Uterus (tissue), 4 donors: ENCODE results near the gene GNB2. TPM values are rescaled to one million over a fixed set of nuclear protein-coding genes. Genes with fewer than 3 reads are reported as not detected.

Source experiments
- DNase-seq, 2 donors: peaks; one replicate each; pipeline ENCODE4 v3.0.0-alpha.2; 2019 to 2020
- H3K27ac ChIP-seq, 2 donors: fragments of 200-600 bp; sonication (generic); 1 replicate in 1 of 2; 2 replicates in 1 of 2; pipeline ENCODE4 v1.5.1; 2016 to 2018
- H3K27me3 ChIP-seq, 2 donors: fragments of 200-600 bp; sonication (generic); one replicate each; pipeline ENCODE4 v1.5.1; 2018 to 2019; ENCODE audit warnings: control low read depth in 1 of 2
- H3K36me3 ChIP-seq, 2 donors: fragments of 200-600 bp; sonication (generic); one replicate each; pipeline ENCODE4 v1.5.1; 2019; ENCODE audit warnings: control low read depth in 1 of 2
- H3K4me1 ChIP-seq, 2 donors: fragments of 200-600 bp; sonication (generic); one replicate each; pipeline ENCODE4 v1.5.1; 2018 to 2019; ENCODE audit warnings: control low read depth in 1 of 2
- H3K4me3 ChIP-seq, 2 donors: fragments of 200-600 bp; sonication (generic); 1 replicate in 1 of 2; 2 replicates in 1 of 2; pipeline ENCODE4 v1.5.1; 2018 to 2019; ENCODE audit warnings: mild to moderate bottlenecking in 1 of 2
- H3K9me3 ChIP-seq, 2 donors: fragments of 200-600 bp; sonication (generic); one replicate each; pipeline ENCODE4 v1.5.1; 2019; ENCODE audit warnings: control low read depth in 1 of 2
- CTCF ChIP-seq, 4 experiments: fragments of 200-600 bp in 2 of 4; fragments of 450-650 bp in 2 of 4; sonication (generic) in 2 of 4; IDR thresholded peaks; one replicate each; pipeline ENCODE4 v1.5.1; 2016 to 2019; ENCODE audit warnings: antibody characterized with exemption in 4 of 4, mild to moderate bottlenecking in 2 of 4, moderate library complexity in 1 of 4
- POLR2A ChIP-seq, 2 donors: fragments of 450-650 bp; IDR thresholded peaks; one replicate each; pipeline ENCODE4 v1.6.1; 2016; ENCODE audit warnings: antibody characterized with exemption in 2 of 2, mild to moderate bottlenecking in 1 of 2, moderate library complexity in 1 of 2
- intact Hi-C: fragments of 100-400 bp; cut with DNase I; formaldehyde crosslinking; loops from one replicate; pipeline ENCODE4 v1.15.1; 2023; ENCODE audit warnings: low total_unique reads
- total RNA-seq, 4 donors: library from RNA; depleted of rRNA in 3 of 4; stranded (reverse); fragments of >200 nt in 3 of 4; gene quantifications; one replicate each; pipeline versions ENCODE4 v1.1.0 to v1.2.4, GENCODE V29; 2014 to 2023
- donor health status: DM: yes; HTN: yes; CAD: no.

The GNB2 gene
- total RNA-seq, 4 donors from 2014 or later: 72.0 to 245 (median 94.3) TPM

- peaks cover 0 to 5% of the 10 kb centered on the region in 2 donors for H3K4me1 ChIP-seq
- intact Hi-C loops: no loop called here
- DNase-seq: peak; percentile 99 to 100
- H3K36me3 ChIP-seq: no peaks in the 10 kb centered on the region
- H3K27me3 ChIP-seq: no peaks in the 10 kb centered on the region
- peak within 1 kb of the TSS; percentile 88 to 90 for H3K27ac ChIP-seq
- TF ChIP-seq CTCF (IDR thresholded peaks at IDR 0.05) (no peak), POLR2A (IDR thresholded peaks at IDR 0.05) (peak; percentile 72 to 74)
- H3K9me3 ChIP-seq: no peaks in the 10 kb centered on the region
- peak within 1 kb of the TSS; percentile 79 to 90 for H3K4me3 ChIP-seq
These were observed 32.5 kb downstream of the GNB2 start, which contains the start of gene POP7 for GRCh38 chr7:100705753-100706671. TSS of gene POP7 (plus strand) at chr7:100706121. CDS start at chr7:100706831, 710 bp downstream.

- Histone ChIP-seq H3K9me3 (no peaks in the 10 kb centered on the region), H3K27ac (peak overlapping the region; percentile 88 to 90), H3K27me3 (no peaks in the 10 kb centered on the region), H3K4me3 (peak overlapping the region; percentile 79 to 90), H3K4me1 (peaks cover 0 to 5% of the 10 kb centered on the region in 2 donors), H3K36me3 (no peaks in the 10 kb centered on the region)
- peak in 1 of 2 donors; percentile 42 for DNase-seq
- intact Hi-C loops: no loop called here
- no peak for TF ChIP-seq POLR2A (IDR thresholded peaks at IDR 0.05)
- TF ChIP-seq CTCF (IDR thresholded peaks at IDR 0.05): no peak
These were observed 33.3 kb downstream of the GNB2 start for GRCh38 chr7:100706672-100707311.

- Histone ChIP-seq H3K36me3 (no peaks in the 10 kb centered on the region), H3K27ac (no peak overlapping the region), H3K9me3 (no peaks in the 10 kb centered on the region), H3K4me1 (peaks cover 0 to 5% of the 10 kb centered on the region in 2 donors), H3K4me3 (no peak overlapping the region), H3K27me3 (no peaks in the 10 kb centered on the region)
- DNase-seq: no peak
- no peak for TF ChIP-seq CTCF (IDR thresholded peaks at IDR 0.05)
- no peak for TF ChIP-seq POLR2A (IDR thresholded peaks at IDR 0.05)
- intact Hi-C loops: no loop called here
These were observed 34.9 kb downstream of the GNB2 start for GRCh38 chr7:100708395-100708794.

- H3K9me3 ChIP-seq: no peaks in the 10 kb centered on the region
- TF ChIP-seq CTCF (IDR thresholded peaks at IDR 0.05): no peak
- TF ChIP-seq POLR2A (IDR thresholded peaks at IDR 0.05): no peak
- H3K4me1 ChIP-seq: peaks cover 0 to 5% of the 10 kb centered on the region in 2 donors
- no peaks in the 10 kb centered on the region for H3K36me3 ChIP-seq
- no peak for DNase-seq
- no peak overlapping the region for H3K27ac ChIP-seq
- H3K4me3 ChIP-seq: no peak overlapping the region
- H3K27me3 ChIP-seq: no peaks in the 10 kb centered on the region
- intact Hi-C loops: no loop called here
These were observed 36.9 kb downstream of the GNB2 start for GRCh38 chr7:100710452-100710851.

- no peak overlapping the region for H3K4me3 ChIP-seq
- H3K36me3 ChIP-seq: no peaks in the 10 kb centered on the region
- H3K9me3 ChIP-seq: no peaks in the 10 kb centered on the region
- intact Hi-C loops: no loop called here
- no peak overlapping the region for H3K27ac ChIP-seq
- TF ChIP-seq CTCF (IDR thresholded peaks at IDR 0.05) (no peak), POLR2A (IDR thresholded peaks at IDR 0.05) (no peak)
- peaks cover 0 to 5% of the 10 kb centered on the region in 2 donors for H3K4me1 ChIP-seq
- no peak for DNase-seq
- H3K27me3 ChIP-seq: no peaks in the 10 kb centered on the region
These were observed 37.8 kb downstream of the GNB2 start for GRCh38 chr7:100711369-100711768.
